Measurements from ENCODE around the gene LSM10.

DNA sequence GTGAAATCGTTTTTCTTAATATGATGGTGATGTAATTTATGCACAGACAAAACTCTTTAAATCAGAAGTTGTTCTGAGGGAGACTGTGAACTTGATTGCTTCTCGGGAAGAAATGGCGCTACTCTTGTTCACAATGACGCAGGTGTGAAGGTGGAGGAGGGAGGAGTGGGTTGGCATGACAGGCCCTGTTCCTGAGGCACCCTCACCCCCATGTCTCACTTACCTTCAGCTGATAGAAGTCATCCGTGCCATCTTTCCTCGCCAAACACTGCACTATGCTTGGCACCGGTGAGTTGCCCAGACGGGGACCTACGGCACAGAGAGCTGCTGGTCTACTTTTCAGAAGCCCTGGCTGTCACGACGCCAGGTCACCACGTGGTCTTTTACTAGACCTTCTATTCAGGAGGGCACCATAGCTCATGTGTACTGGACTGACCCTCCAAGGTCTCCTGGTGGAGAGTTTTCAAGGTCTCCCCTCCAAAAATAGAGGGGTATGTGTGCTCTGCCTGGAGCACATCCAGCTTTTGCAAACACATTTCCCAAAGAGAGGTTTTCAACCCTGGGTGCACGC, 39.1 kb downstream of the LSM10 start:
- TF ChIP-seq, protein P1, sequence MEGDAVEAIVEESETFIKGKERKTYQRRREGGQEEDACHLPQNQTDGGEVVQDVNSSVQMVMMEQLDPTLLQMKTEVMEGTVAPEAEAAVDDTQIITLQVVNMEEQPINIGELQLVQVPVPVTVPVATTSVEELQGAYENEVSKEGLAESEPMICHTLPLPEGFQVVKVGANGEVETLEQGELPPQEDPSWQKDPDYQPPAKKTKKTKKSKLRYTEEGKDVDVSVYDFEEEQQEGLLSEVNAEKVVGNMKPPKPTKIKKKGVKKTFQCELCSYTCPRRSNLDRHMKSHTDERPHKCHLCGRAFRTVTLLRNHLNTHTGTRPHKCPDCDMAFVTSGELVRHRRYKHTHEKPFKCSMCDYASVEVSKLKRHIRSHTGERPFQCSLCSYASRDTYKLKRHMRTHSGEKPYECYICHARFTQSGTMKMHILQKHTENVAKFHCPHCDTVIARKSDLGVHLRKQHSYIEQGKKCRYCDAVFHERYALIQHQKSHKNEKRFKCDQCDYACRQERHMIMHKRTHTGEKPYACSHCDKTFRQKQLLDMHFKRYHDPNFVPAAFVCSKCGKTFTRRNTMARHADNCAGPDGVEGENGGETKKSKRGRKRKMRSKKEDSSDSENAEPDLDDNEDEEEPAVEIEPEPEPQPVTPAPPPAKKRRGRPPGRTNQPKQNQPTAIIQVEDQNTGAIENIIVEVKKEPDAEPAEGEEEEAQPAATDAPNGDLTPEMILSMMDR (IDR thresholded peaks at IDR 0.05), result no peak
- TF ChIP-seq, protein P2, sequence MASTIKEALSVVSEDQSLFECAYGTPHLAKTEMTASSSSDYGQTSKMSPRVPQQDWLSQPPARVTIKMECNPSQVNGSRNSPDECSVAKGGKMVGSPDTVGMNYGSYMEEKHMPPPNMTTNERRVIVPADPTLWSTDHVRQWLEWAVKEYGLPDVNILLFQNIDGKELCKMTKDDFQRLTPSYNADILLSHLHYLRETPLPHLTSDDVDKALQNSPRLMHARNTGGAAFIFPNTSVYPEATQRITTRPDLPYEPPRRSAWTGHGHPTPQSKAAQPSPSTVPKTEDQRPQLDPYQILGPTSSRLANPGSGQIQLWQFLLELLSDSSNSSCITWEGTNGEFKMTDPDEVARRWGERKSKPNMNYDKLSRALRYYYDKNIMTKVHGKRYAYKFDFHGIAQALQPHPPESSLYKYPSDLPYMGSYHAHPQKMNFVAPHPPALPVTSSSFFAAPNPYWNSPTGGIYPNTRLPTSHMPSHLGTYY (CRISPR knock-in tag; IDR thresholded peaks at IDR 0.05), result no peak
- TF ChIP-seq, protein P3, sequence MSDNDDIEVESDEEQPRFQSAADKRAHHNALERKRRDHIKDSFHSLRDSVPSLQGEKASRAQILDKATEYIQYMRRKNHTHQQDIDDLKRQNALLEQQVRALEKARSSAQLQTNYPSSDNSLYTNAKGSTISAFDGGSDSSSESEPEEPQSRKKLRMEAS (CRISPR knock-in tag; IDR thresholded peaks at IDR 0.05), result no peak
- TF ChIP-seq OVOL2 (CRISPR knock-in tag; IDR thresholded peaks at IDR 0.05; ENCODE audit: borderline replicate concordance), result no peak
- TF ChIP-seq, protein P4, sequence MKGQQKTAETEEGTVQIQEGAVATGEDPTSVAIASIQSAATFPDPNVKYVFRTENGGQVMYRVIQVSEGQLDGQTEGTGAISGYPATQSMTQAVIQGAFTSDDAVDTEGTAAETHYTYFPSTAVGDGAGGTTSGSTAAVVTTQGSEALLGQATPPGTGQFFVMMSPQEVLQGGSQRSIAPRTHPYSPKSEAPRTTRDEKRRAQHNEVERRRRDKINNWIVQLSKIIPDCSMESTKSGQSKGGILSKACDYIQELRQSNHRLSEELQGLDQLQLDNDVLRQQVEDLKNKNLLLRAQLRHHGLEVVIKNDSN (CRISPR knock-in tag; IDR thresholded peaks at IDR 0.05), result no peak
- no peak for TF ChIP-seq MXD4 (CRISPR knock-in tag; IDR thresholded peaks at IDR 0.05; ENCODE audit: borderline replicate concordance)
- TF ChIP-seq GRHL2 (CRISPR knock-in tag; IDR thresholded peaks at IDR 0.05; ENCODE audit: insufficient replicate concordance, severe bottlenecking), result no peak
- TF ChIP-seq, protein P5, sequence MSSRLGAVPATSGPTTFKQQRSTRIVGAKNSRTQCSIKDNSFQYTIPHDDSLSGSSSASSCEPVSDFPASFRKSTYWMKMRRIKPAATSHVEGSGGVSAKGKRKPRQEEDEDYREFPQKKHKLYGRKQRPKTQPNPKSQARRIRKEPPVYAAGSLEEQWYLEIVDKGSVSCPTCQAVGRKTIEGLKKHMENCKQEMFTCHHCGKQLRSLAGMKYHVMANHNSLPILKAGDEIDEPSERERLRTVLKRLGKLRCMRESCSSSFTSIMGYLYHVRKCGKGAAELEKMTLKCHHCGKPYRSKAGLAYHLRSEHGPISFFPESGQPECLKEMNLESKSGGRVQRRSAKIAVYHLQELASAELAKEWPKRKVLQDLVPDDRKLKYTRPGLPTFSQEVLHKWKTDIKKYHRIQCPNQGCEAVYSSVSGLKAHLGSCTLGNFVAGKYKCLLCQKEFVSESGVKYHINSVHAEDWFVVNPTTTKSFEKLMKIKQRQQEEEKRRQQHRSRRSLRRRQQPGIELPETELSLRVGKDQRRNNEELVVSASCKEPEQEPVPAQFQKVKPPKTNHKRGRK (CRISPR knock-in tag; IDR thresholded peaks at IDR 0.05; ENCODE audit: borderline replicate concordance), result no peak
- TF ChIP-seq, protein P6, sequence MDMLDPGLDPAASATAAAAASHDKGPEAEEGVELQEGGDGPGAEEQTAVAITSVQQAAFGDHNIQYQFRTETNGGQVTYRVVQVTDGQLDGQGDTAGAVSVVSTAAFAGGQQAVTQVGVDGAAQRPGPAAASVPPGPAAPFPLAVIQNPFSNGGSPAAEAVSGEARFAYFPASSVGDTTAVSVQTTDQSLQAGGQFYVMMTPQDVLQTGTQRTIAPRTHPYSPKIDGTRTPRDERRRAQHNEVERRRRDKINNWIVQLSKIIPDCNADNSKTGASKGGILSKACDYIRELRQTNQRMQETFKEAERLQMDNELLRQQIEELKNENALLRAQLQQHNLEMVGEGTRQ (CRISPR knock-in tag; IDR thresholded peaks at IDR 0.05), result no peak
- no peak for TF ChIP-seq JUN (CRISPR knock-in tag; IDR thresholded peaks at IDR 0.05)
- no peak for TF ChIP-seq SP1 (CRISPR knock-in tag; conservative IDR thresholded peaks at IDR 0.05)
- TF ChIP-seq, protein P7, sequence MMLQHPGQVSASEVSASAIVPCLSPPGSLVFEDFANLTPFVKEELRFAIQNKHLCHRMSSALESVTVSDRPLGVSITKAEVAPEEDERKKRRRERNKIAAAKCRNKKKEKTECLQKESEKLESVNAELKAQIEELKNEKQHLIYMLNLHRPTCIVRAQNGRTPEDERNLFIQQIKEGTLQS (CRISPR knock-in tag; conservative IDR thresholded peaks at IDR 0.05), result no peak
- no peak for TF ChIP-seq NFE2L1 (CRISPR knock-in tag; IDR thresholded peaks at IDR 0.05)
- TF ChIP-seq, protein P8, sequence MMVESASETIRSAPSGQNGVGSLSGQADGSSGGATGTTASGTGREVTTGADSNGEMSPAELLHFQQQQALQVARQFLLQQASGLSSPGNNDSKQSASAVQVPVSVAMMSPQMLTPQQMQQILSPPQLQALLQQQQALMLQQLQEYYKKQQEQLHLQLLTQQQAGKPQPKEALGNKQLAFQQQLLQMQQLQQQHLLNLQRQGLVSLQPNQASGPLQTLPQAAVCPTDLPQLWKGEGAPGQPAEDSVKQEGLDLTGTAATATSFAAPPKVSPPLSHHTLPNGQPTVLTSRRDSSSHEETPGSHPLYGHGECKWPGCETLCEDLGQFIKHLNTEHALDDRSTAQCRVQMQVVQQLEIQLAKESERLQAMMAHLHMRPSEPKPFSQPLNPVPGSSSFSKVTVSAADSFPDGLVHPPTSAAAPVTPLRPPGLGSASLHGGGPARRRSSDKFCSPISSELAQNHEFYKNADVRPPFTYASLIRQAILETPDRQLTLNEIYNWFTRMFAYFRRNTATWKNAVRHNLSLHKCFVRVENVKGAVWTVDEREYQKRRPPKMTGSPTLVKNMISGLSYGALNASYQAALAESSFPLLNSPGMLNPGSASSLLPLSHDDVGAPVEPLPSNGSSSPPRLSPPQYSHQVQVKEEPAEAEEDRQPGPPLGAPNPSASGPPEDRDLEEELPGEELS (CRISPR knock-in tag; IDR thresholded peaks at IDR 0.05), result no peak
